OCI-LY1 (cell line): ENCODE data around the gene CXXC5.

ENCODE experiments used
- CTCF ChIP-seq: fragments of 200-600 bp; sonication (generic), shearing (Covaris generic); IDR thresholded peaks from 2 replicates; pipeline ENCODE4 v1.5.1; 2017; ENCODE audit warnings: mild to moderate bottlenecking, antibody characterized with exemption, low read length, moderate library complexity, mixed read lengths
- EZH2 ChIP-seq: fragments of 200-600 bp; sonication (generic), shearing (Covaris generic); IDR thresholded peaks from 2 replicates; pipeline ENCODE4 v1.8.0; 2017; ENCODE audit warnings: borderline replicate concordance, mixed run types, mild to moderate bottlenecking, antibody characterized with exemption, low read length, moderate library complexity, mixed read lengths

GRCh38 chr5:139669662-139670368 lies 21.7 kb downstream of the CXXC5 start:
- TF ChIP-seq CTCF = no peak
- no peak for TF ChIP-seq EZH2
